Measurements from ENCODE around the gene WDR76.
"Not testable (repeated sequence)": the region's sequence is repeated elsewhere in the genome, so short reads cannot be mapped to it uniquely, and the experiment has no call there.

Gene WDR76

DNA sequence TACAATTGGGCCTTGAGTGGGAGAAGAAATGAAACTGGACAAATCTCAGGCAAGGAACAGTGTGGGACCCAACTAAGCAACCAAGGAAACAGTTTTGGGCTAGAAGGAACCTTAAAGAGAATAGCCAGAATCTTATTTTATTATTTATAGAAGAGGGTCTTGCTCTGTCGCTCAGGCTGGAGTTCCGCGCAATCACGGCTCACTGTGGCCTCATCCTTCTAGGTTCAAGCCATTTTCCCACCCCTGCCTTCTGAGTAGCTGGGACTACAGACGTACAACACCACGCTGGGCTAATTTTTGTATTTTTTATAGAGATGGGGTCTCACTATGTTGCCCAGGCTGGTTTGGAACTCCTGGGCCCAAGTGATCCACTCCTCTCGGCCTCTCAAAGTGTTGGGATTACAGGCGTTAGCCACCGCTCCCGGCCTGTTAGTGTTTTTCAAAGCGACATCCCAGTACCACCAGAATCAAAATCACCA lies 734 bp upstream of the WDR76 start:
- no peak for DNase-seq (ENCODE audit: insufficient read length, low spot score)
- TF ChIP-seq, protein P1, sequence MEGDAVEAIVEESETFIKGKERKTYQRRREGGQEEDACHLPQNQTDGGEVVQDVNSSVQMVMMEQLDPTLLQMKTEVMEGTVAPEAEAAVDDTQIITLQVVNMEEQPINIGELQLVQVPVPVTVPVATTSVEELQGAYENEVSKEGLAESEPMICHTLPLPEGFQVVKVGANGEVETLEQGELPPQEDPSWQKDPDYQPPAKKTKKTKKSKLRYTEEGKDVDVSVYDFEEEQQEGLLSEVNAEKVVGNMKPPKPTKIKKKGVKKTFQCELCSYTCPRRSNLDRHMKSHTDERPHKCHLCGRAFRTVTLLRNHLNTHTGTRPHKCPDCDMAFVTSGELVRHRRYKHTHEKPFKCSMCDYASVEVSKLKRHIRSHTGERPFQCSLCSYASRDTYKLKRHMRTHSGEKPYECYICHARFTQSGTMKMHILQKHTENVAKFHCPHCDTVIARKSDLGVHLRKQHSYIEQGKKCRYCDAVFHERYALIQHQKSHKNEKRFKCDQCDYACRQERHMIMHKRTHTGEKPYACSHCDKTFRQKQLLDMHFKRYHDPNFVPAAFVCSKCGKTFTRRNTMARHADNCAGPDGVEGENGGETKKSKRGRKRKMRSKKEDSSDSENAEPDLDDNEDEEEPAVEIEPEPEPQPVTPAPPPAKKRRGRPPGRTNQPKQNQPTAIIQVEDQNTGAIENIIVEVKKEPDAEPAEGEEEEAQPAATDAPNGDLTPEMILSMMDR (IDR thresholded peaks at IDR 0.05; ENCODE audit: insufficient read depth, missing control alignments), result no peak
- FAIRE-seq, result no peak

DNA sequence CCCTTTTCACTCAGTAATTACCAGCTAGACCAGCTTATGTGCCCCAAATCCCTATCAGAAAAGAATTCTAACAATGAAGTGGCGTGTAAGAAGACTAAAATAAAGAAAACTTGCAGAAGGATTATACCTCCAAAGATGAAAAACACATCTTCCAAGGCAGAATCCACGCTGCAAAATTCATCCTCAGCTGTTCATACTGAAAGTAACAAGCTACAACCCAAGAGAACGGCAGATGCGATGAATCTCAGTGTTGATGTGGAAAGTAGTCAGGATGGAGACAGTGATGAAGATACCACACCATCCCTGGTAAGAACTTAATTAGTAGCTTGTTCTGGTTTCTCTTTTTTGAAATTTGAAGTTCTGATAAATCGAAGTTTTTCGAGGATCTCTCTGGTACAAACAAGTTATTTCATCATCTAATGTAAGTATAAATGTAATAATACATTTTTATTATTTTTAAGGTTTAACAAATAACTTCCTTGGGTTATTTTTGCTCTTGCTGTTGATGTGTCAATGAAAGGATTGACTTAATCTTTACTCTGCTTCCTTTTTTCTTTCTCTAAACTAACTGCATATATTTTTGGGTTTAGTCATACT lies 1.4 kb downstream of the WDR76 start:
- no peak for FAIRE-seq
- TF ChIP-seq, protein P1 (IDR thresholded peaks at IDR 0.05; ENCODE audit: insufficient read depth, missing control alignments), result no peak
- DNase-seq (ENCODE audit: insufficient read length, low spot score), result no peak

DNA sequence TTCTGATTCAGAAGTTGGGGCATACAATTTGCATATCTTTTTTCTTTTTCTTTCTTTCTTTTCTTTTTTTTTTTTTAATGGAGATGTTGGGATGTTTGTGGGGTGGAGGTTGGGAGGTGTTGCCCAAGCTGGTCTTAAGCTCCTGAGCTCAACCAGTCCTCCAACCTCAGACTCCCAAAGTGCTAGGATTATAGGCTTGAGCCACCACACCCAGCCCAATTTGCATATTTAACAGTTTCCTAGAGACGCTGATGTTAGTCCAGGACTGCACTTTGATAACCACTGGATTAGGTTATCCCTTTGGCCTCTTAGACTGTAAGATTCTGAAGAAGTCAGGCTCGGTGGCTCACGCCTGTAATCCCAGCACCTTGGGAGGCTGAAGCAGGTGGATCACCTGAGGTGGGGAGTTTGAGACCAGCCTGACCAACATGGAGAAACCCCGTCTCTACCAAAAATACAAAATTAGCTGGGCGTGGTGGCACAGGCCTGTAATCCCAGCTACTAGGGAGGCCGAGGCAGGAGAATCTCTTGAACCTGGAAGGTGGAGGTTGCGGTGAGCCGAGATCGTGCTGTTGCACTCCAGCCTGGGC lies 3.2 kb downstream of the WDR76 start:
- FAIRE-seq; DNase-seq (ENCODE audit: insufficient read length, low spot score): not testable (repeated sequence)

DNA sequence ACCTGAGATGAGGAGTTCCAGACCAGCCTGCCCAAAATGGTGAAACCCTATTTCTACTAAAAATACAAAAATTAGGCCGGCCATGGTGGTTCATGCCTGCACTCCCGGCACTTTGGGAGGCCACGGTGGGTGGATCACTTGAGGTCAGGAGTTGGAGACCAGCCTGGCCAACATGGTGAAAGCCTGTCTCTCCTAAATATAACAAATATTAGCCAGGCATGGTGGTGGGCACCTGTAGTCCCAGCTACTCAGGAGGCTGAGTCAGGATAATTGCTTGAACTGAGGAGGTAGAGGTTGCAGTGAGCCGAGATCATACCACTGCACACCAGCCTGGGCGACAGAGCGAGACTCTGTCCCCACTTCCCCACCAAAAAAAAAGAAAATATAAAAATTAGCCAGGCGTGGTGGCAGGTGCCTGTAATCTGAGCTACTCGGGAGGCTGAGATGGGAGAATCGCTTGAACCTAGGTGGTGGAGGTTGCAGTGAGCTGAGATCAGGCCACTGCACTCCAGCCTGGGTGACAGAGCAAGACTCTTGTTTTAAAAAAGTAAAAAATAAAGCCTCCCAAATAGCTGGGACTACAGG lies 4.0 kb downstream of the WDR76 start:
- not testable (repeated sequence) for FAIRE-seq; DNase-seq (ENCODE audit: insufficient read length, low spot score)

DNA sequence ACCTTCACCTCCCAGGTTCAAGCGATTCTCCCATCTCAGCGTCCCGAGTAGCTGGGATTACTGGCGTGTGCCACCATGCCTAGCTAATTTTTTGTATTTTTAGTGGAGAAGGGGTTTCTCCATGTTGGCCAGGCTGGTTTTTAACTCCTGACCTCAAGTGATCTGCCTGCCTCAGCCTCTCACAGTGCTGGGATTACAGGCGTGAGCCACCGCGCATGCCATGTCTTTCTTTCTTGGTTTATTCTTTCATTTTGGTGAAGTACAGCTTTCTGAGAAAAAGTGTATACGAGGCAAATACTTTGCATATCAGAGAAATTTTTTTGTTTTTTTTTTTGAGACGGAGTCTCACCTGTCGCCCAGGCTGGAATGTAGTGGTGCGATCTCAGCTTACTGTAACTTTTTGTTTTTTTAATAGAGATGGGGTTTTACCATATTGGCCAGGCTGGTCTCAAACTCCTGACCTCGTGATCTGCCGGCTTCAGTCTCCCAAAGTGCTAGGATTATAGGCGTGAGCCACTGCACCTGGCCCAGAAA lies 4.8 kb downstream of the WDR76 start:
- FAIRE-seq; DNase-seq (ENCODE audit: insufficient read length, low spot score): not testable (repeated sequence)

DNA sequence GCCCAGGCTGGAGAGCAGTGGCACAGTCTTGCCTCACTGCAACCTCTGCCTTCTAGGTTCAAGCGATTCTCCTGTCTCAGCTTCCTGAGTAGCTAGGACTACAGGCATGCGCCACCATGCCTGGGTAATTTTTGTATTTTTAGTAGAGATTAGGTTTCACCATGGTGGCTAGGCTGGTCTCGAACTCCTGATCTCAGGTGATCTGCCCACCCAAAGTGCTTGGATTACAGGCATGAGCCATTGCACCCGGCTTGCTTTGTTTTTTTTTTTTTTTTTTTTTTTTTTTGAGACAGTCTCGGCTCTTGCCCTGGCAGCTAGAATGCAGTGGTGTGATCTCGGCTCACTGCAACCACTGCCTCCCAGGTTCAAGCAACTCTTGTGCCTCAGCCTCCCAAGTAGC lies 5.7 kb downstream of the WDR76 start:
- not testable (repeated sequence) for FAIRE-seq; DNase-seq (ENCODE audit: insufficient read length, low spot score)

DNA sequence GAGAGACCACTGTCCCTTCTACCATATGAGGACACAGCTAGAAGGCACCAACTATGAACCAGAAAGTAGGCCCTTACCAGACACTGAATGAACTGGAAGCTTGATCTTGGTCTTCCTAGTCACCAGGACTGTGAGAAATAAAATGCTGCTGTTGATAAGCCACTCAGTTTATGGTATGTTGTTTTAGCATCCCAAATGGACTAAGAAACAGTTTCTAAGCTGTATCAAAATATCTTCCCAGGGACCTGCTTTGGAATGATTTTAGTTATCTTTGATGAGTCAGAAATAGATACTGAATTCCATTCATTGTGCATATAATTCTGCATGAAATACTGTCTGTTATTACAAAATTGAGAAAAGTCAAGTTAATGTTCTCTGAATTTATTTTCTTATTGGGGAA lies 18.6 kb downstream of the WDR76 start:
- DNase-seq (ENCODE audit: insufficient read length, low spot score), result no peak
- no peak for FAIRE-seq
- TF ChIP-seq, protein P1 (IDR thresholded peaks at IDR 0.05; ENCODE audit: insufficient read depth, missing control alignments), result no peak

DNA sequence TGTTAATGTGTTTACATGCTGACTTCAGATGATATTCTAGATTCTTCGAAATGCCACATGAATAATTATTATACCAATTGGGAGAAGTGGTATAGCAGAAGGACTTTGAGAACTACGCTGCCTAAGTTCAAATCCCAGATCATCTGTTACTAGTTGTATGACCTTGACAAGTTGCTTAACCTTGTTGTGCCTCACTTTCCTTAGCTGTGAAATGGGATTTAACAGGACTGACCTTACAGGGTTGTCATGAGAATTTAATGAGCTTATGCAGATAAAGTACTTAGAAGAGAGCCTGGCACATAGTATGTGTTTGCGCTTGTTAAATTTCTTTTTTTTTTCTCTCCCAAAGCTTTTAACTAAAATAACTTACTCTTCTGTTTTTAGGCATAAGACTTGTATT lies 24.4 kb downstream of the WDR76 start:
- FAIRE-seq (no peak), DNase-seq (ENCODE audit: insufficient read length, low spot score) (no peak)
- TF ChIP-seq, protein P1 (IDR thresholded peaks at IDR 0.05; ENCODE audit: insufficient read depth, missing control alignments), result no peak

DNA sequence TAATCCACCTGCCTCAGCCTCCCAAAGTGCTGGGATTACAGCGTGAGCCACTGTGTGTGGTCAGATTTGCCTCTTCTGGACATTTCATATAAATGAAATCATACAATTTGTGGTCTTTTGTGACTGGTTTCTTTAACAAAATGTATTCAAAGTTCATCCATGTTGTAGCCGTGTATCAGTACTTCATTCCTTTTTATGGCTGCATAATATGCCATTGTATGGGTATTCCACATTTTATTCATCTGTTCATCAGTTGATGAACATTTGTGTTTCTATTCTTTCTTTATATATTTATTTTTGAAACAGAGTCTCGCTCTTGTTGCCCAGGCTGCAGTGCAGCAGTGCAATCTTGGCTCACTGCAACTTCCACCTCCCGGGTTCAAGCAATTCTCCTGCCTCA lies 25.8 kb downstream of the WDR76 start:
- FAIRE-seq (no peak), DNase-seq (ENCODE audit: insufficient read length, low spot score) (no peak)
- TF ChIP-seq, protein P1 (IDR thresholded peaks at IDR 0.05; ENCODE audit: insufficient read depth, missing control alignments), result no peak
